ENCODE data around the gene PLXDC2.

The PLXDC2 gene

GRCh38 chr10:19795684-19796083 lies 20.5 kb upstream of the PLXDC2 start:
- TF ChIP-seq CTCF (IDR thresholded peaks at IDR 0.05): no peak
- DNase-seq (ENCODE audit: low spot score): no peak
- no peak overlapping the region for H3K4me3 ChIP-seq
- H3K27ac ChIP-seq: no peak overlapping the region

GRCh38 chr10:19800161-19800560 lies 16.1 kb upstream of the PLXDC2 start:
- no peak for TF ChIP-seq CTCF (IDR thresholded peaks at IDR 0.05)
- no peak for DNase-seq (ENCODE audit: low spot score)
- Histone ChIP-seq H3K27ac (no peak overlapping the region), H3K4me3 (no peak overlapping the region)

GRCh38 chr10:19801369-19801768 lies 14.9 kb upstream of the PLXDC2 start:
- no peak for DNase-seq (ENCODE audit: low spot score)
- no peak overlapping the region for H3K4me3 ChIP-seq
- H3K27ac ChIP-seq: no peak overlapping the region
- no peak for TF ChIP-seq CTCF (IDR thresholded peaks at IDR 0.05)

GRCh38 chr10:19803676-19804075 lies 12.6 kb upstream of the PLXDC2 start:
- no peak for DNase-seq (ENCODE audit: low spot score)
- no peak for TF ChIP-seq CTCF (IDR thresholded peaks at IDR 0.05)
- H3K27ac ChIP-seq: no peak overlapping the region

GRCh38 chr10:19809481-19809880 lies 6.8 kb upstream of the PLXDC2 start:
- no peak for DNase-seq (ENCODE audit: low spot score)
- Histone ChIP-seq H3K4me3 (no peak overlapping the region), H3K27ac (no peak overlapping the region)
- no peak for TF ChIP-seq CTCF (IDR thresholded peaks at IDR 0.05)

More at GRCh38 chr10:19803676-19804075, 12.6 kb upstream of the PLXDC2 start:
- no peak overlapping the region for H3K4me3 ChIP-seq

GRCh38 chr10:19811540-19811939 lies 4.7 kb upstream of the PLXDC2 start:
- DNase-seq (ENCODE audit: low spot score): no peak
- H3K27ac ChIP-seq: no peak overlapping the region
- no peak overlapping the region for H3K4me3 ChIP-seq
- TF ChIP-seq CTCF (IDR thresholded peaks at IDR 0.05): peak; percentile 55

- no peak for DNase-seq (ENCODE audit: low spot score)
- no peak for TF ChIP-seq CTCF (IDR thresholded peaks at IDR 0.05)
- no peak overlapping the region for H3K4me3 ChIP-seq
- H3K27ac ChIP-seq: peak overlapping the region in 1 of 2 donors; percentile 41
Measured at GRCh38 chr10:19812976-19813375, 3.3 kb upstream of the PLXDC2 start.
